ENCODE results near the gene KCNK6.

The KCNK6 gene

GRCh38 chr19:38298821-38299680, 20.6 kb upstream of the KCNK6 start:
- DNase-seq = no peak

- no peak for DNase-seq
Measured at GRCh38 chr19:38303517-38304351, 15.9 kb upstream of the KCNK6 start, which contains the start of gene C19orf33. C19orf33 (plus strand) TSS chr19:38304251; CDS start chr19:38304262, 11 bp downstream.

GRCh38 chr19:38304352-38304865, 15.2 kb upstream of the KCNK6 start:
- no peak for DNase-seq

- DNase-seq = no peak
Measured at GRCh38 chr19:38304866-38305429, 14.7 kb upstream of the KCNK6 start.

GRCh38 chr19:38306236-38306635, 13.4 kb upstream of the KCNK6 start:
- no peak for DNase-seq

GRCh38 chr19:38307076-38307475, 12.6 kb upstream of the KCNK6 start:
- DNase-seq = no peak

- no peak for DNase-seq
Measured at GRCh38 chr19:38307597-38307996, 12.0 kb upstream of the KCNK6 start.

- no peak for DNase-seq
Measured at GRCh38 chr19:38308006-38308766, 11.5 kb upstream of the KCNK6 start.

GRCh38 chr19:38308926-38309614, 10.6 kb upstream of the KCNK6 start:
- no peak for DNase-seq

GRCh38 chr19:38309615-38310278, 9.9 kb upstream of the KCNK6 start:
- no peak for DNase-seq

GRCh38 chr19:38310279-38310670, 9.4 kb upstream of the KCNK6 start:
- no peak for DNase-seq

- no peak for DNase-seq
Measured at GRCh38 chr19:38310986-38311385, 8.7 kb upstream of the KCNK6 start.

GRCh38 chr19:38315657-38316476, 3.8 kb upstream of the KCNK6 start, which contains the start of gene YIF1B:
YIF1B (minus strand) TSS chr19:38315947; CDS start chr19:38315917, 30 bp downstream.
- peak; percentile 97 for DNase-seq

- no peak for DNase-seq
Measured at GRCh38 chr19:38316477-38317067, 3.1 kb upstream of the KCNK6 start.

GRCh38 chr19:38317104-38317612, 2.5 kb upstream of the KCNK6 start:
- DNase-seq = no peak

GRCh38 chr19:38318660-38319059, 985 bp upstream of the KCNK6 start:
- no peak for DNase-seq

GRCh38 chr19:38320969-38321339, 1.3 kb downstream of the KCNK6 start:
- no peak for DNase-seq

- no peak for DNase-seq
Measured at GRCh38 chr19:38321646-38322196, 2.1 kb downstream of the KCNK6 start.

GRCh38 chr19:38323291-38323690, 3.6 kb downstream of the KCNK6 start:
- no peak for DNase-seq
